HG03103 (cell line): Measurements from ENCODE around the gene DBR1.
"Not testable (repeated sequence)": the region's sequence is repeated elsewhere in the genome, so short reads cannot be mapped to it uniquely, and the experiment has no call there.

Source experiments
- ATAC-seq: cut with Tn5 transposase; IDR thresholded peaks from one replicate; pipeline ENCODE4 v1.9.1; 2021; ENCODE audit warnings: low read depth; ENCODE audit not compliant: unreplicated experiment

Gene DBR1

GRCh38 chr3:138187296-138188012 is 12.7 kb upstream of the DBR1 start, which contains the start of gene ARMC8:
Gene ARMC8, plus strand, starts transcription at chr3:138187301. Its CDS starts 254 bp downstream, at chr3:138187555.
- ATAC-seq: peak; percentile 45

DNA sequence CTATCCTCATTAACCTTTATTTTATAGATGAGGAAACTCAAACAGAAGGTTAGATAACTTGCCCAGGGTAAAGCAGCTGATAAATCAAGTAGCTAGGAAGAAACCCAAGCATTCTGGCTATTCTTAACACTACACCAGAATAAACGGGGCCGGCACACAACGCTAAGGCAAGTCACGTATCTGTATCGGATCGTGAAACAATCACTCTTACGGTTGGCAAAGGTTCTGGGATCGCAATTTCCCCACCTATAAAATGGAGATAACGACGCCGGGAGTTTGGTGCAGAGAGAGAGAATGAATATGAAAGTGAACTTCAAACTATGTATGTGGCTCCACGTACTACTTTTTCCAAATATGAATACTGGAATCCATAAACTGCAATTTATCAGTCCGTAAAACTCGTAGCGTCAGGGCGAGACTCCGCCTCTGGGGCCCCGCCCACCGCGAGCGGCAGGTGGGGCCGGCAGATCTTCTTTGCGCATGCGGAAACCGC is 12.1 kb upstream of the DBR1 start:
- peak; percentile 82 for ATAC-seq

- no peak for ATAC-seq
Measured at GRCh38 chr3:138186221-138186620, 11.5 kb upstream of the DBR1 start.

DNA sequence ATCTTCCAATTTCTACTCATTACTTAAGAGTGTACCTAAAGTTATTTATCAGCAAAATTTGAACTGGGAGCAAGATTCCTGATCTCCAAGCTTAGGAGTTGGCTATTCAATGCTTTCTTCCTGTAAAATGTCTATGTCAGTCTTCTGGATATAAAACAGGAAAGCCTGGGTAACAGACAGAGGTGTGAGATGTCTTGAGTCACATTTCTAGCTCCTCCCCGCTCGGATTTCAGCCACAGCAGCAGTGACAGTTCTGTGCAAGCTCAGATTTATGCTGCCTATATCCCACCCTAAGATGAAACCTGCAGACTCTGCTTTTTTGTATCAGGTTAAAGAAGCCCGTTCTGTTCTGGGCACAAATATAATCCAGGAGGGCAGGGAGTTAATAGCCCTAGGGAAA is 10.3 kb upstream of the DBR1 start:
- ATAC-seq: no peak

GRCh38 chr3:138180375-138181029 is 5.8 kb upstream of the DBR1 start:
- no peak for ATAC-seq

DNA sequence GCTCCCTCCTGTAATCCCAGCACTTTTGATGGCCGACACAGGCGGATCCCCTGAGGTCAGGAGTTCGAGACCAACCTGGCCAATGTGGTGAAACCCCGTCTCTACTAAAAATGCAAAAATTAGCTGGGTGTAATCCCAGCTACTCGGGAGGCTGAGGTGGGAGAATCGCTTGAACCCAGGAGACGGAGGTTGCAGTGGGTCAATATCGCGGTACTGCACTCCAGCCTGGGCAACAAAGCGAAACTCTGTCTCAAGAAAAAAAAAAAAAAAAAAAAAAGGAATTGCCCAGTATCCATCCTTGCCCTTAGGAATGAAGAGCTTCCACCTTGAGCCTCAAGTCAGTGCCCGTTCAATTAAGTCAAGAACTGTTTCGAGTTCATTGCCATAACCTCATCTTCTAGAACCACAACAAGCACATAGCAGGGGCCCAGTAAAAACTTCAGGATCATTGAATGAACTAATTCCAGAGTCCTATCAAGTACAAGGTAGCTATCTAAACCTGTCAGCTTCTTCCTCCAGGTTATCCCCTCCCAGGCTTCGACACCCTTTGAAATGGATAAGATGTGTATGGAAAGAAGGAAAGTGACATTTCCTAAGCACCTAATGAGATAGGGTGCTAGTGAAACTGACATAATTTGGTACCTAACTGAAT is 826 bp downstream of the DBR1 start:
- no peak for ATAC-seq

GRCh38 chr3:138172625-138173024 is 2.1 kb downstream of the DBR1 start:
- no peak for ATAC-seq

GRCh38 chr3:138165061-138165460 is 9.7 kb downstream of the DBR1 start:
- ATAC-seq: no peak

GRCh38 chr3:138157743-138158142 is 17.0 kb downstream of the DBR1 start:
- no peak for ATAC-seq

DNA sequence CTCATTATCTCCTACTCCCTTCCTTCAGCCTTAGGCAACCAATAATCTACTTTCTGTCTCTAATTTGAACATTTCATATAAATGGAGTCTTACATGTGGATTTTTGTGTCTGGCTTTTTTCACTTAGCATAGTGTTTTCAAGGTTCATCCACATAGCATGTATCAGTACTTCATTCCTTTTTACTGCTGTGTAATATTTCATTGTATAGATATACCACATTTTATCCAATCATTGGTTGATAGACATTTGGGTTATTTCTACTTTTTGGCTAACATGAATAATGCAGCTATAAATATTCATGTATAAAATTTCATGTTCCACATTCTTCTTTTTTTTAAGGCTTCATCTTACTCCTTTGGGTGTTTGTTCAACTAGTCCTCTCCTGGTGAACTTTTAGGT is 20.2 kb downstream of the DBR1 start:
- no peak for ATAC-seq

DNA sequence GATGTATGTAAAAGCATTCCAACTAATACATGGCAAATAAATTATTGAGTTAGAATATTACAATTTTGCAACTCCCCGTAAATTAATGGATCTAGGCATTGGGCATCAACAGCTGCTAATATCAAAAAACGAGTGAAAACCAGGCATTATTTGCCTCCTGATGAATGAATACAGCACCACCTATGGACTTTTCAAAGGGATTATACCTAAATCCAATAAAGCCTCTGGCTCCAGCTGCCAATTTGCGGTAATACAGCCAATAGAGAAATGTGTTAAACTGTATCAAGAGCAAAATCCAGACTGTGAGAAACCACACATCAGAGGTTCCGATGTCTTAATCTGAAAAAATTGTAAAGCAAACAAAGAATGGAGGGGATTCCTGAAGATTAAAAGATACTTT is 26.2 kb downstream of the DBR1 start:
- ATAC-seq: no peak

GRCh38 chr3:138142181-138142580 is 32.5 kb downstream of the DBR1 start:
- not testable (repeated sequence) for ATAC-seq

GRCh38 chr3:138140940-138141339 is 33.8 kb downstream of the DBR1 start:
- ATAC-seq: no peak

DNA sequence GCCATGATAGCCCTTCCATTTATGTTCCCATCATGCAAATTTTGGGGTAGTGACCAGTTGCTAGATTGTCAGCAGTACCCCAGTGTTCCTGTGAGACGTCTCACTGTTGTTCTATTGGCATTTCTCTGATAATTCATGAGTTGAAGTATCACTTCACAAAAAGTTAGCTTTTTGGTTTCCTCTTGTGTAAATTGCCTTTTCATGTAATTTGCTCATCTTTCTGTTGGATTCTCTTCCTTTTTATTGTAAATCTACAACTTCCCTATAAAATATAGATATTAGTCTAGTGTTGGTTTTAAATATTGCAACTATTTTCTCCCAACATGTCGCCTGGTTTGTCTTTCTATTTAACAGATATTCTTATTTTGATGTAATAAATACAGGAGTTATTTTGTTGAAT is 35.0 kb downstream of the DBR1 start:
- no peak for ATAC-seq

- no peak for ATAC-seq
Measured at GRCh38 chr3:138137861-138138260, 36.9 kb downstream of the DBR1 start.

- ATAC-seq: no peak
Measured at GRCh38 chr3:138136201-138136600, 38.5 kb downstream of the DBR1 start.

DNA sequence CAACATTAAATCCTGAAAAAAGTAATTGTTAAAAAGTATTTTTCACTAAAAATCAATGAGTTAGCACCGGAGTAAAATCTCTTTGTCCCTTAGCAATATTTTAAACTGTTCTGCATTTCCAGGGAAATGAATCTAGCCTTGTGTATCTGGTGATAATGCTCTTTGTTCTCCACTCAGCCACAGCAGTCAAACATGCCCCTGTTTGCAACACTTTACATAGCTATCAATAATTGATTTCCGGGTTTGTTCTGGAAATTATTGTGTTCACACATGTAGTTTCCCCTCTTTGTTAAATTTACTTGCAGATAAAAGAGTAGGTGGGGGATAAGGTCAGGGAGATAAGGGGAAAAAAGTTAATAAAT is 38.9 kb downstream of the DBR1 start:
- no peak for ATAC-seq

DNA sequence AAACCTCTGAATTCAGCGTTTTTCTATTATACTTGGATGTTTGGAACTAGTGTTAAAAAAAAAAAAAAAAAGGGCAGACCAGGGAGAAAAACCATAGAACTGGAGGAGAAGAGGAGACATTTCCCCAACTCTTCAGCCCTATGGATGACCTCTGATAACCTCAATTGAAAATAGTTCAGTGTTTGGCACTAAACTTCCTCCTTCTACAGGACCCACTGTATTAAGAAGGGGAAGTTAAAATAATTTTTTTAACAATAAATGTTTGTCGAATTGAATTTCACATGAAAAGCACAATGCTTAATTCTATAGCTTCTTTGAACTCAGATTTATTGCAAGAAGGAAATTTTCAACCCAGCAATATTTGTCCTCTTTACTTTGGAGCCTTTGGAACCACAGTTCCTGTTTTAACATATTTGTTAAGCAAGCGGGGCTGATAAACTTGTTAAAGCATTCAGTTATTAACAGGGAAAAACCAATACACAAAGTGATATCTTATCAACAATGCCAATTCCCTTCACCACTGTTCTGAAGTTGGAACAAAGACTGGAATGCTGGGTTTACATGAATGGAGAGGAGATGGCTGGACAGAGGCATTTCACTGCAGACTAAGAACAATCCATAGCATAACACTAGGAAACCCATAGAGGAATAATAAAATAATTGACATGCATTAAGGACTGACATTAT is 39.4 kb downstream of the DBR1 start:
- no peak for ATAC-seq

DNA sequence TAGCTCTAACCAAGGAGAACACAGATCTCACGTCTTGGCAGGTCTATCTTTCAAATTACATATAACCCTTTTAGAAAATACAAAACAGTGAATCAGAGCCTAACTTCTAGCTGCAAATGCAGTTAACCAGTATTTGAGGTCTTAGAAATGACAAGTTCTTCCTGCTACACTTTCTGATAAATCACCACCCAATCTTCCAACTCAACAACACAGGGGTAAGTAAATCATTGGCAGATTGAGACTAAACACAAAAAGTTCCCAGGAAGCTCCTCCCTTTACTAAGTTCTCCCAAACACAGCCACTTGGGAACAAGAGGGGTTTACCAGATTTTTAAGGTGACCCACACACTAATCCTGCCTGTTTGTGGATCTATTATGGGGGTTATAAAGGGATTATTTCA is 42.5 kb downstream of the DBR1 start, which contains the start of gene A4GNT:
Gene A4GNT (minus strand): TSS at position 152 of the 400 bp plus-strand sequence. CDS start 1,134 bp downstream, outside the sequence.
- no peak for ATAC-seq

DNA sequence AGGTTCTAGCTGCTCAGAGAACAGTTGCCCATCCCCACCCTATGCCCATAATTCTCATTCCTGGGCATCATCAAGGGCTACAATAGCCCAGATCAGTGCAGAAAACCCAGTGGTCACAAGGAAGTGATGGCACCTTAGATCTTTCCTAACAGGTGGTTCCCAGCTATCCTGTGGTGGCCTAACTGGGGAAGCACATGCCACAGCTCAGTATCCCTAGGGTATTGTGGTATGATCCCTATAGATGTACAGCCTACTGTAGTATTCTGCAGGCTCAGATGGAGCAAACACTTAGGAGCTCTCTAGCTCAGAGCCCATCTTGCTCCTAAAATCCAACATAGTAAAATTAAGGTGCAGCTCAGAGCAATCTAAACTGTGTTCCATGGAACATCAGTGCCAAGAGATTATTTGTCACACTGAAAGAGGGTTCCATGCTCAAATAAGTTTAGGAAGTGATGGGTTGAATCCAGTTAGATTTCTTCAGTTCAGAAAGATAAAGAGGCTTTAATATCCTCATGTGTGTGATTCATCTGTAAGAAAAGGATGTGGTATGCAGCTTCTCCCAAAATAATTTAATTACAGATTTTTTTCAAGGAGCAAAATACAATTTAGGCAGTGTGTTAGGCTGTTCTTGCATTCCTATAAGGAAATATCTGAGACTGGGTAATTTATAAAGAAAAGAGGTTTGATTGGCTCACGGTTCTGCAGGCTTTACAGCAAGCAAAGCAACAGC is 46.9 kb downstream of the DBR1 start:
- no peak for ATAC-seq
